ENCODE measurements around the gene PPWD1. TPM values are rescaled to one million over a fixed set of nuclear protein-coding genes. Genes with fewer than 3 reads are reported as not detected.

The PPWD1 gene
- total RNA-seq, result 10 to 100 TPM; 39.1 to 80.3 (median 55.9) TPM

DNA sequence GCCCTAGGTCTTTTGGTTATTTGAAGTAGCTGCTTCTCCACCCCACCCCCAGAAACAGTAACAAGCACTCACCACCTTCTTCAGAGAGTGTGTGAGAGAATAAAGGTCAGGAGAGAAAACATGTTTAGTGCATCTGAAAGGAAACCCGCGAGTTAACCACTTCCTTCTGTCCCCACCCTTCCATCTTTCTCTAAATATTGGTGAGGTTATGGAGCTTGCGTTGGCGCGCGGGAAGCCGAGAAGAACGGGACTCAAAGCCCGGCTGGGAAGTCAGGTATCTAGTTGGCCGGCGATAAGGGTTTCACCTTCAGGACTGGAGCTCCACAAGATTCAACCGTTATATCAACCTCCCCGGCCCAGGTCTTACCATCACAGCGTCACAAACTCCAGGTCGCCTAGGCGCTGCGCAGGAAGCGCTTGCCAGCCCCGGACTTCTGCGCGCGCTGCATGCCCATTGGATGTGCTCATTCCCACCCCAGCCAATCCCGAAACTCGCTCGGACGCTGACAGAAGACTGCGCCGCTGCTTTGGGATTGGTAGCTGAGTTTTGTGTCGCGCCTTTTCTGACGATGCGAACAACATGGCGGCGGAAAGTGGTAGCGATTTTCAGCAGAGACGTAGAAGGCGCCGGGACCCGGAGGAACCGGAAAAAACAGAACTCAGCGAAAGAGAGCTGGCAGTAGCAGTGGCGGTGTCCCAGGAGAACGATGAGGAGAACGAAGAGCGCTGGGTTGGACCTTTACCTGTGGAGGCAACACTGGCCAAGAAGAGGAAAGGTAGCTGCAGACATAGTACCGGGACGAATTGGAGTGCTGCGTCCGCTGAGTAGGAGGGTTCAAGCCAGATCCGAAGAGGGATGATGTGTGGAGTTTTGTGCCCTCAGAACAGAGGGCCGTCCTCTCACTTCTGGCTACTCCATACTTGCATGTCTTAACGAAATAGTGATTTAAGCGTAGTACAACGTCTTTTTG lies at the start of gene PPWD1, which contains the start of gene CENPK:
Gene PPWD1, plus strand, starts transcription at position 566 of the 971 bp plus-strand sequence. Its CDS starts 15 bp downstream, at position 581.
Gene CENPK, minus strand, starts transcription at position 438 of the 971 bp plus-strand sequence. CDS start 8,261 bp downstream, outside the sequence.
- WGBS, 2 donors, result 0% methylated on average over 50 to 51 of the region's 54 CpGs
- intact Hi-C loops (cut with DNase I), result no loop called here

DNA sequence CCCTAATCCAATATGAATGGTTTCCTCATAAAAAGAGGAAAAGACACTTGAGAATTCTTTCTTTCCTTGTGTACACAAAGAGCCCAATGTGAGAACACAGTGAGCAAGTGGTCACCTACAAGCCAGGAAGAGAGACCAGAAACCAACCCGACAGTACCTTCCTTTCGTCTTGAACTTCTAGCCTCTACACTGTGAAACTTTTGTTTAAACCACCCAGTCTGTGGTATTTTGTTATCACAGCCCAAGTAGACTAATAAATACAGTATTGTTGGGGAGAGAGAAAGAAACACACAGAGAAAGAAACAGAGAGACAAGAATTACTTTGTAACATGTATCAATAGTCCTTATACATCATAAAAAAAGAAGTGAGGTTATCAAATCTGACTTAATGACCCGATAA lies 37.4 kb upstream of the PPWD1 start:
- no peak overlapping the region for H3K27ac ChIP-seq
- WGBS, 2 donors, result 90 to 92% methylated on average over 3 of the region's 3 CpGs
- no peaks in the 10 kb centered on the region for H3K27me3 ChIP-seq
- H3K36me3 ChIP-seq, result no peaks in the 10 kb centered on the region
- H3K4me1 ChIP-seq, result no peaks in the 10 kb centered on the region
- intact Hi-C loops (cut with DNase I), result no loop called here
- H3K9me3 ChIP-seq, result no peaks in the 10 kb centered on the region
- TF ChIP-seq POLR2A (IDR thresholded peaks at IDR 0.05), result no peak
- TF ChIP-seq, protein P1, sequence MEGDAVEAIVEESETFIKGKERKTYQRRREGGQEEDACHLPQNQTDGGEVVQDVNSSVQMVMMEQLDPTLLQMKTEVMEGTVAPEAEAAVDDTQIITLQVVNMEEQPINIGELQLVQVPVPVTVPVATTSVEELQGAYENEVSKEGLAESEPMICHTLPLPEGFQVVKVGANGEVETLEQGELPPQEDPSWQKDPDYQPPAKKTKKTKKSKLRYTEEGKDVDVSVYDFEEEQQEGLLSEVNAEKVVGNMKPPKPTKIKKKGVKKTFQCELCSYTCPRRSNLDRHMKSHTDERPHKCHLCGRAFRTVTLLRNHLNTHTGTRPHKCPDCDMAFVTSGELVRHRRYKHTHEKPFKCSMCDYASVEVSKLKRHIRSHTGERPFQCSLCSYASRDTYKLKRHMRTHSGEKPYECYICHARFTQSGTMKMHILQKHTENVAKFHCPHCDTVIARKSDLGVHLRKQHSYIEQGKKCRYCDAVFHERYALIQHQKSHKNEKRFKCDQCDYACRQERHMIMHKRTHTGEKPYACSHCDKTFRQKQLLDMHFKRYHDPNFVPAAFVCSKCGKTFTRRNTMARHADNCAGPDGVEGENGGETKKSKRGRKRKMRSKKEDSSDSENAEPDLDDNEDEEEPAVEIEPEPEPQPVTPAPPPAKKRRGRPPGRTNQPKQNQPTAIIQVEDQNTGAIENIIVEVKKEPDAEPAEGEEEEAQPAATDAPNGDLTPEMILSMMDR (IDR thresholded peaks at IDR 0.05), result no peak
- H3K4me3 ChIP-seq (replicated peaks in 1 of 3), result no peak overlapping the region
- DNase-seq, result no peak

More for the DNA sequence above, at the start of gene PPWD1, which contains the start of gene CENPK:
- TF ChIP-seq, protein P1 (IDR thresholded peaks at IDR 0.05), result peak in 1 of 6 experiments; percentile 7
- peak in 1 of 2 donors; percentile 78 for TF ChIP-seq POLR2A (IDR thresholded peaks at IDR 0.05)
- DNase-seq, result peak; percentile 94
- Histone ChIP-seq H3K4me3 (replicated peaks in 1 of 3) (peak within 1 kb of the TSS; percentile 66 to 75 (median 72)), H3K27me3 (no peaks in the 10 kb centered on the region), H3K27ac (peak within 1 kb of the TSS; percentile 69 to 93 (median 88)), H3K9me3 (no peaks in the 10 kb centered on the region), H3K4me1 (peaks cover 11 to 12% of the 10 kb centered on the region in 2 donors), H3K36me3 (no peaks in the 10 kb centered on the region)

DNA sequence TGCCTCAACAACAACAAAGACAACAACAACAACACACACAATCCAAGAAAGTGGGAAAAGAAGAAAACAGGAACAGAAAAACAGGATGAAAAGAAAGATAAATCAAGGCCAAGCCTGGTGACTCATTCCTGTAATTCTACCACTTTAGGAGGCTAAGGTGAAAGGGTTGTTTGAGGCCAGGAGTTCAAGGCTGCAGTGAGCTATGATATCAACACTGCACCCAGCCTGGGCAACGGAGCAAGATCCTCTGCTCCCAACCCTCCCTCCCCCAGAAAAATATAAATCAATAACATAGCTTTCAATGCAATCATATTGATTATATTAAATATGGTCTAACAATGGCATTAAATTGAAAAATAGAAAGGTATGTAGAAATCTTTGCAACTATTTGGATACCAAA lies 32.2 kb upstream of the PPWD1 start:
- Histone ChIP-seq H3K4me3 (replicated peaks in 1 of 3) (no peak overlapping the region), H3K4me1 (no peaks in the 10 kb centered on the region), H3K27me3 (no peaks in the 10 kb centered on the region), H3K27ac (no peak overlapping the region), H3K36me3 (no peaks in the 10 kb centered on the region), H3K9me3 (no peaks in the 10 kb centered on the region)
- no peak for TF ChIP-seq POLR2A (IDR thresholded peaks at IDR 0.05)
- 95% methylated on average over 1 of the region's 1 CpG for WGBS, 2 donors
- intact Hi-C loops (cut with DNase I), result no loop called here
- DNase-seq, result no peak

DNA sequence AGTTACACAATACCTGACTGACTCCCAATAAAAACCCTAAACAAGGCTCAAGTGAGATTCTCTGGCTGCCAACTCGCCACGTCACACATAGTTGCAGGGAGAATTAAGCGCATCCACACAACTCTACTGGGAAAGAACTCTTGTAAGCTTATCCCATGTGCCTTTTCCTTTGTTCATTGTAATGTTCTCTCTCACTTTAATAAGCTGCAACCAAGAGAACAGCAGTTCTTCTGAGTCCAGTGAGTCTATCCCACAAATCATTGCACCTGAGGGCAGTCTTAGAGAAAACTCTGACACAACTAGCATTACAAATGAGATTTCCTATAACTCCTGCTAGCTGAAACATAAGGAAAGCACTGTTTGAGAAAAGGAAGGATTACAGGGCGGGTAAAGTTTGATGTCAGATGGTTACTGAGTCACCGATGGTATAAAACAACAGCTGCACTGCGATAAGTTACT lies 27.5 kb upstream of the PPWD1 start:
- no peak overlapping the region for H3K27ac ChIP-seq
- no peaks in the 10 kb centered on the region for H3K4me1 ChIP-seq
- no peaks in the 10 kb centered on the region for H3K36me3 ChIP-seq
- WGBS, 2 donors, result 91 to 97% methylated on average over 6 of the region's 6 CpGs
- no peaks in the 10 kb centered on the region for H3K9me3 ChIP-seq
- DNase-seq, result no peak
- no peaks in the 10 kb centered on the region for H3K27me3 ChIP-seq
- TF ChIP-seq POLR2A (IDR thresholded peaks at IDR 0.05), result no peak
- TF ChIP-seq, protein P1 (IDR thresholded peaks at IDR 0.05), result no peak
- no peak overlapping the region for H3K4me3 ChIP-seq (replicated peaks in 1 of 3)
- intact Hi-C loops (cut with DNase I), result no loop called here

DNA sequence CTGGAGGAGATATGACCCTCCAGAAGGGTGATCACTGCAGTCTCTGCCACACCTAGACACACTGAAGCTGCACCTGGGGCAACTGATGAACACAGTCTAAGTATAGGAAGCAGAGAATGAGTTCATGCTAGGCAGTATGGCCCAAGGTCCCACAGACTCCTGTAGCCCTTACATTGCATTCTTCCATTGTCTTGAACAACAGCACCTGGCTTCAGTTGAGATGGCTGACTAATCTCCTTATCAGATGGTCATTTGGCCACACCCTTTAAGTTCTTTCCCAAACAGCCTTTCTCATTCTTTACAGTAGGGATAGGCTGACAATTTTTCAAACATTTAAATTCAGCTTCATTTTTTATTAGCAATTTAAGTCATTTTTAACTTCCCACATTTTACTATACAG lies 23.3 kb upstream of the PPWD1 start:
- H3K27me3 ChIP-seq, result no peaks in the 10 kb centered on the region
- intact Hi-C loops (cut with DNase I), result no loop called here

More for the DNA sequence above, 23.3 kb upstream of the PPWD1 start:
- Histone ChIP-seq H3K4me1 (no peaks in the 10 kb centered on the region), H3K27ac (no peak overlapping the region), H3K9me3 (no peaks in the 10 kb centered on the region), H3K36me3 (no peaks in the 10 kb centered on the region), H3K4me3 (replicated peaks in 1 of 3) (no peak overlapping the region)
- TF ChIP-seq, protein P1 (IDR thresholded peaks at IDR 0.05), result no peak
- no peak for TF ChIP-seq POLR2A (IDR thresholded peaks at IDR 0.05)
- no peak for DNase-seq
